HG03469 (cell line): ENCODE data around the gene SLC22A4.

ENCODE experiments used
- ATAC-seq: cut with Tn5 transposase; IDR thresholded peaks from one replicate; pipeline ENCODE4 v1.9.1; 2021; ENCODE audit warnings: mild to moderate bottlenecking, moderate library complexity, moderate number of reproducible peaks; ENCODE audit not compliant: unreplicated experiment

SLC22A4 gene

GRCh38 chr5:132293992-132294727, at the start of gene SLC22A4:
Gene SLC22A4, plus strand, starts transcription at chr5:132294394. Its CDS starts 223 bp downstream, at chr5:132294617.
- no peak for ATAC-seq

- no peak for ATAC-seq
Observed at GRCh38 chr5:132245593-132245992, 48.6 kb upstream of the SLC22A4 start.

- ATAC-seq = no peak
Observed at GRCh38 chr5:132246806-132247205, 47.4 kb upstream of the SLC22A4 start.

GRCh38 chr5:132250547-132250946, 43.6 kb upstream of the SLC22A4 start:
- no peak for ATAC-seq

GRCh38 chr5:132251220-132251725, 42.9 kb upstream of the SLC22A4 start:
- no peak for ATAC-seq

- ATAC-seq = no peak
Observed at GRCh38 chr5:132253008-132253441, 41.2 kb upstream of the SLC22A4 start.

- ATAC-seq = no peak
Observed at GRCh38 chr5:132253452-132254320, 40.5 kb upstream of the SLC22A4 start.

- no peak for ATAC-seq
Observed at GRCh38 chr5:132254321-132254977, 39.7 kb upstream of the SLC22A4 start.

GRCh38 chr5:132256086-132256782, 38.0 kb upstream of the SLC22A4 start:
- ATAC-seq = no peak

- no peak for ATAC-seq
Observed at GRCh38 chr5:132256783-132257130, 37.4 kb upstream of the SLC22A4 start.

GRCh38 chr5:132257131-132258101, 36.8 kb upstream of the SLC22A4 start, which contains the start of gene PDLIM4:
Gene PDLIM4, plus strand, starts transcription at chr5:132257696. Its CDS starts 39 bp downstream, at chr5:132257735.
- no peak for ATAC-seq

- no peak for ATAC-seq
Observed at GRCh38 chr5:132258102-132259068, 35.8 kb upstream of the SLC22A4 start.

GRCh38 chr5:132259069-132259851, 34.9 kb upstream of the SLC22A4 start:
- ATAC-seq = no peak

GRCh38 chr5:132260051-132260450, 34.1 kb upstream of the SLC22A4 start:
- no peak for ATAC-seq

GRCh38 chr5:132260714-132261551, 33.3 kb upstream of the SLC22A4 start:
- ATAC-seq = no peak
